CD4-positive, alpha-beta memory T cell (primary cell): Measurements from ENCODE around the gene FGF4. TPM values are rescaled to one million over a fixed set of nuclear protein-coding genes. Genes with fewer than 3 reads are reported as not detected.

ENCODE experiments used
- CTCF ChIA-PET: fragments of 350-600 bp; sonication (Branson Sonifier 250); formaldehyde crosslinking; loops from one replicate; lab custom pipeline; 2021; ENCODE audit warnings: inconsistent platforms; ENCODE audit not compliant: partially characterized antibody; lab: Charles Lee
- POLR2A ChIA-PET: fragments of 350-600 bp; sonication (Branson Sonifier 250); formaldehyde crosslinking; loops from one replicate; lab custom pipeline; 2021; ENCODE audit not compliant: partially characterized antibody; lab: Charles Lee
- DNase-seq, 5 donors: peaks; one replicate each; pipeline versions ENCODE4 v3.0.0 to v3.0.0-alpha.2; 2020 to 2022; ENCODE audit warnings: mixed read lengths in 1 of 5
- H3K27ac ChIP-seq: one replicate; pipeline ENCODE4 v1.7.0; 2013; ENCODE audit warnings: low read depth, low read length
- H3K27me3 ChIP-seq: 2 replicates; pipeline ENCODE4 v1.7.0; 2013; ENCODE audit warnings: mild to moderate bottlenecking, low read length, moderate library complexity; ENCODE audit not compliant: insufficient read depth
- H3K36me3 ChIP-seq: 2 replicates; pipeline ENCODE4 v1.7.0; 2013; ENCODE audit warnings: mild to moderate bottlenecking, low read length, moderate library complexity; ENCODE audit not compliant: insufficient read depth
- H3K4me1 ChIP-seq: 2 replicates; pipeline ENCODE4 v1.7.0; 2013; ENCODE audit warnings: mild to moderate bottlenecking, low read length, moderate library complexity; ENCODE audit not compliant: insufficient read depth
- H3K4me3 ChIP-seq, 2 donors: one replicate each; pipeline ENCODE4 v1.7.0; 2013; ENCODE audit warnings: low read length in 2 of 2, mild to moderate bottlenecking in 1 of 2
- H3K9me3 ChIP-seq, 2 donors: one replicate each; pipeline ENCODE4 v1.7.0; 2013; ENCODE audit warnings: low read length in 2 of 2, control low read depth in 1 of 2; ENCODE audit not compliant: control insufficient read depth in 1 of 2
- H3K27ac Mint-ChIP-seq, 7 donors: one replicate each; pipeline ENCODE4 v1.8.0; 2020 to 2021; ENCODE audit warnings: mixed read lengths in 7 of 7, mild to moderate bottlenecking in 6 of 7, inconsistent platforms in 3 of 7, moderate library complexity in 3 of 7
- H3K27me3 Mint-ChIP-seq, 2 donors: one replicate each; pipeline ENCODE4 v1.8.0; 2020 to 2021; ENCODE audit warnings: mixed read lengths in 2 of 2
- H3K36me3 Mint-ChIP-seq, 2 donors: one replicate each; pipeline ENCODE4 v1.8.0; 2020 to 2021; ENCODE audit warnings: mixed read lengths in 2 of 2, inconsistent platforms in 1 of 2, mild to moderate bottlenecking in 1 of 2
- H3K4me1 Mint-ChIP-seq, 4 donors: one replicate each; pipeline ENCODE4 v1.8.0; 2020 to 2021; ENCODE audit warnings: mixed read lengths in 4 of 4, mild to moderate bottlenecking in 1 of 4
- H3K4me3 Mint-ChIP-seq, 8 donors: one replicate each; pipeline ENCODE4 v1.8.0; 2020 to 2021; ENCODE audit warnings: mixed read lengths in 8 of 8, mild to moderate bottlenecking in 7 of 8, moderate library complexity in 6 of 8, inconsistent platforms in 3 of 8
- H3K9me3 Mint-ChIP-seq, 8 donors: one replicate each; pipeline ENCODE4 v1.8.0; 2020 to 2021; ENCODE audit warnings: mixed read lengths in 8 of 8, mild to moderate bottlenecking in 5 of 8, inconsistent platforms in 3 of 8, moderate library complexity in 1 of 8
- intact Hi-C: fragments of 100-400 bp; cut with micrococcal nuclease; formaldehyde crosslinking; loops from one replicate; pipeline ENCODE4 v1.15.1; 2023
- polyA plus RNA-seq, 2 donors: library from polyadenylated mRNA; unstranded; fragments of 300-500 nt; fragmentation: Illumina TruSeq; gene quantifications; one replicate each; pipeline ENCODE4 v1.2.3, GENCODE V29; 2021
- total RNA-seq, 2 experiments: library from RNA; stranded (reverse); gene quantifications; one replicate each; pipeline ENCODE4 v1.2.3, GENCODE V29; 2021

The FGF4 gene
- total RNA-seq (not detected), polyA plus RNA-seq (not detected)

- H3K36me3 ChIP-seq: no peaks in the 10 kb centered on the region
- intact Hi-C loops: no loop called here
- Mint-ChIP-seq H3K27ac (no peak within 1 kb of the TSS), H3K4me3 (no peak within 1 kb of the TSS), H3K9me3 (peaks cover 0 to 6% (median 0%) of the 10 kb centered on the region in 8 donors), H3K27me3 (peaks cover 21 to 31% of the 10 kb centered on the region in 2 donors), H3K36me3 (no peaks in the 10 kb centered on the region), H3K4me1 (no peaks in the 10 kb centered on the region)
- H3K4me3 ChIP-seq: no peak within 1 kb of the TSS
- ChIA-PET POLR2A (no interaction called here), CTCF (no interaction called here)
- H3K27me3 ChIP-seq: no peaks in the 10 kb centered on the region
- no peaks in the 10 kb centered on the region for H3K4me1 ChIP-seq
- no peaks in the 10 kb centered on the region for H3K9me3 ChIP-seq
- DNase-seq: no peak
- H3K27ac ChIP-seq: no peak within 1 kb of the TSS
These were observed at the start of gene FGF4 for GRCh38 chr11:69775163-69775755. TSS of gene FGF4 (minus strand) at chr11:69775341. CDS start at chr11:69775084, 257 bp downstream.

GRCh38 chr11:69823641-69824265, 48.6 kb upstream of the FGF4 start:
- H3K4me3 Mint-ChIP-seq: no peak overlapping the region
- Histone ChIP-seq H3K27me3 (no peaks in the 10 kb centered on the region), H3K36me3 (no peaks in the 10 kb centered on the region), H3K9me3 (no peaks in the 10 kb centered on the region), H3K4me3 (no peak overlapping the region), H3K4me1 (no peaks in the 10 kb centered on the region), H3K27ac (no peak overlapping the region)
- intact Hi-C loops: no loop called here
- ChIA-PET POLR2A (no interaction called here), CTCF (no interaction called here)
- H3K9me3 Mint-ChIP-seq: no peaks in the 10 kb centered on the region
- peaks cover 11 to 20% of the 10 kb centered on the region in 2 donors for H3K27me3 Mint-ChIP-seq
- H3K4me1 Mint-ChIP-seq: peaks cover 0 to 6% (median under 1%) of the 10 kb centered on the region in 4 donors
- DNase-seq: no peak
- no peak overlapping the region for H3K27ac Mint-ChIP-seq
- no peaks in the 10 kb centered on the region for H3K36me3 Mint-ChIP-seq

GRCh38 chr11:69822676-69823494, 47.7 kb upstream of the FGF4 start:
- intact Hi-C loops: no loop called here
- Mint-ChIP-seq H3K27ac (no peak overlapping the region), H3K27me3 (peaks cover 11 to 20% of the 10 kb centered on the region in 2 donors)

GRCh38 chr11:69821511-69822040, 46.4 kb upstream of the FGF4 start:
- ChIA-PET POLR2A (no interaction called here), CTCF (no interaction called here)
- Histone ChIP-seq H3K27ac (no peak overlapping the region), H3K4me1 (no peaks in the 10 kb centered on the region), H3K36me3 (no peaks in the 10 kb centered on the region), H3K4me3 (no peak overlapping the region), H3K9me3 (no peaks in the 10 kb centered on the region), H3K27me3 (peaks cover 6% of the 10 kb centered on the region)
- Mint-ChIP-seq H3K4me3 (no peak overlapping the region), H3K27me3 (peaks cover 11 to 20% of the 10 kb centered on the region in 2 donors), H3K27ac (no peak overlapping the region), H3K9me3 (no peaks in the 10 kb centered on the region), H3K4me1 (peaks cover 0 to 11% (median under 1%) of the 10 kb centered on the region in 4 donors), H3K36me3 (no peaks in the 10 kb centered on the region)
- intact Hi-C loops: no loop called here
- no peak for DNase-seq

More at GRCh38 chr11:69822676-69823494, 47.7 kb upstream of the FGF4 start:
- no peak overlapping the region for H3K4me3 Mint-ChIP-seq
- no peaks in the 10 kb centered on the region for H3K9me3 ChIP-seq
- H3K9me3 Mint-ChIP-seq: no peaks in the 10 kb centered on the region
- H3K27me3 ChIP-seq: no peaks in the 10 kb centered on the region
- H3K36me3 Mint-ChIP-seq: no peaks in the 10 kb centered on the region
- no peaks in the 10 kb centered on the region for H3K4me1 ChIP-seq
- DNase-seq: no peak
- ChIA-PET POLR2A (no interaction called here), CTCF (no interaction called here)
- H3K4me3 ChIP-seq: no peak overlapping the region
- no peak overlapping the region for H3K27ac ChIP-seq
- H3K4me1 Mint-ChIP-seq: peaks cover 0 to 6% (median under 1%) of the 10 kb centered on the region in 4 donors
- no peaks in the 10 kb centered on the region for H3K36me3 ChIP-seq

GRCh38 chr11:69820441-69820840, 45.3 kb upstream of the FGF4 start:
- no peaks in the 10 kb centered on the region for H3K9me3 ChIP-seq
- Mint-ChIP-seq H3K4me3 (no peak overlapping the region), H3K4me1 (peaks cover 0 to 6% (median under 1%) of the 10 kb centered on the region in 4 donors), H3K9me3 (no peaks in the 10 kb centered on the region), H3K27me3 (peaks cover 17 to 20% of the 10 kb centered on the region in 2 donors), H3K36me3 (no peaks in the 10 kb centered on the region), H3K27ac (no peak overlapping the region)
- H3K4me1 ChIP-seq: no peaks in the 10 kb centered on the region
- H3K27ac ChIP-seq: no peak overlapping the region
- ChIA-PET CTCF (no interaction called here), POLR2A (no interaction called here)
- intact Hi-C loops: no loop called here
- no peak overlapping the region for H3K4me3 ChIP-seq
- DNase-seq: no peak
- no peaks in the 10 kb centered on the region for H3K36me3 ChIP-seq
- H3K27me3 ChIP-seq: peaks cover 7% of the 10 kb centered on the region

GRCh38 chr11:69819541-69820070, 44.5 kb upstream of the FGF4 start:
- no peaks in the 10 kb centered on the region for H3K9me3 Mint-ChIP-seq
- intact Hi-C loops: no loop called here
- no peak overlapping the region for H3K4me3 Mint-ChIP-seq
- Histone ChIP-seq H3K4me3 (no peak overlapping the region), H3K27ac (no peak overlapping the region), H3K36me3 (no peaks in the 10 kb centered on the region), H3K9me3 (no peaks in the 10 kb centered on the region), H3K27me3 (peaks cover 7% of the 10 kb centered on the region), H3K4me1 (no peaks in the 10 kb centered on the region)
- H3K27me3 Mint-ChIP-seq: peaks cover 16 to 20% of the 10 kb centered on the region in 2 donors
- peaks cover 0 to 6% (median under 1%) of the 10 kb centered on the region in 4 donors for H3K4me1 Mint-ChIP-seq
- POLR2A ChIA-PET: no interaction called here
- DNase-seq: no peak
- H3K27ac Mint-ChIP-seq: no peak overlapping the region
- no peaks in the 10 kb centered on the region for H3K36me3 Mint-ChIP-seq
- CTCF ChIA-PET: no interaction called here
